GM18499 (cell line): Measurements from ENCODE around the gene SGMS1.

ENCODE experiments used
- ATAC-seq: cut with Tn5 transposase; IDR thresholded peaks from one replicate; pipeline ENCODE4 v1.9.1; 2021; ENCODE audit warnings: moderate number of reproducible peaks; ENCODE audit not compliant: insufficient read depth, unreplicated experiment

SGMS1 gene

GRCh38 chr10:50407076-50407801, 216.5 kb downstream of the SGMS1 start:
- ATAC-seq, result no peak

- ATAC-seq, result no peak
These were observed 217.2 kb downstream of the SGMS1 start for GRCh38 chr10:50406457-50407070.

GRCh38 chr10:50405723-50406122, 218.0 kb downstream of the SGMS1 start:
- no peak for ATAC-seq

- no peak for ATAC-seq
These were observed 219.6 kb downstream of the SGMS1 start for GRCh38 chr10:50404021-50404773.

GRCh38 chr10:50403074-50403473, 220.7 kb downstream of the SGMS1 start:
- no peak for ATAC-seq

- ATAC-seq, result no peak
These were observed 221.3 kb downstream of the SGMS1 start for GRCh38 chr10:50402466-50402865.

- ATAC-seq, result no peak
These were observed 223.1 kb downstream of the SGMS1 start for GRCh38 chr10:50400694-50401093.

- ATAC-seq, result no peak
These were observed 224.9 kb downstream of the SGMS1 start for GRCh38 chr10:50398823-50399222.

- no peak for ATAC-seq
These were observed 225.4 kb downstream of the SGMS1 start for GRCh38 chr10:50398381-50398780.

- peak; percentile 29 for ATAC-seq
These were observed 226.2 kb downstream of the SGMS1 start for GRCh38 chr10:50397312-50398140.

GRCh38 chr10:50396491-50397311, 227.1 kb downstream of the SGMS1 start:
- ATAC-seq, result peak; percentile 81

- no peak for ATAC-seq
These were observed 227.9 kb downstream of the SGMS1 start for GRCh38 chr10:50395851-50396250.

- ATAC-seq, result no peak
These were observed 228.5 kb downstream of the SGMS1 start for GRCh38 chr10:50395271-50395670.

GRCh38 chr10:50394832-50395231, 228.9 kb downstream of the SGMS1 start:
- no peak for ATAC-seq

- ATAC-seq, result no peak
These were observed 229.8 kb downstream of the SGMS1 start for GRCh38 chr10:50393784-50394467.

- ATAC-seq, result no peak
These were observed 230.6 kb downstream of the SGMS1 start for GRCh38 chr10:50392966-50393718.

- ATAC-seq, result no peak
These were observed 231.3 kb downstream of the SGMS1 start for GRCh38 chr10:50392426-50392825.

GRCh38 chr10:50390302-50390701, 233.5 kb downstream of the SGMS1 start:
- ATAC-seq, result no peak
